ENCODE measurements around the gene DIP2A.
"Not testable (repeated sequence)": the region's sequence is repeated elsewhere in the genome, so short reads cannot be mapped to it uniquely, and the experiment has no call there.

Gene DIP2A

DNA sequence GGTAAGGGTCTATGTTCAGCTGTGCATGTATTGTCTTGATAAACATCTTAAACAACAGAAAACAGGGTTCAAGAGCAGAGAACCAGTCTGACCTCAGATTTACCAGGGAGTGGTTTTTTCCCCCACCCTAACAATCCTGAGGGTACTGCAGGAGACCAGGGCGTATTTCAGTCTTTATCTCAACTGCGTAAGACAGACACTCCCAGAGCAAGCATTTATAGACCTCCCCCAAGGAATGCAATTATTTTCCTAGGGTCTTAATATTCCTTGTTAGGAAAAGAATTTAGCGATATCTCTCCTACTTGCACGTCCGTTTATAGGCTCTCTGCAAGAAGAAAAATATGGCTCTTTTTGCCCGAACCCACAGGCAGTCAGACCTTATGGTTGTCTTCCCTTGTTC, 9.8 kb upstream of the DIP2A start:
- not testable (repeated sequence) for H3K36me3 ChIP-seq (ENCODE audit: control insufficient read depth in 2 of 2, insufficient read depth in 2 of 2, low read length in 2 of 2); H3K27ac ChIP-seq (ENCODE audit: low read length); H3K4me3 ChIP-seq (ENCODE audit: low read length in 2 of 2); H3K27me3 ChIP-seq (ENCODE audit: control insufficient read depth in 1 of 2, insufficient read depth in 2 of 2, low read length in 2 of 2); H3K9me3 ChIP-seq (ENCODE audit: control insufficient read depth in 2 of 2, low read length in 2 of 2); H3K9ac ChIP-seq (ENCODE audit: low read length in 2 of 2); H3K4me1 ChIP-seq (ENCODE audit: control insufficient read depth, insufficient read depth, low read length)

DNA sequence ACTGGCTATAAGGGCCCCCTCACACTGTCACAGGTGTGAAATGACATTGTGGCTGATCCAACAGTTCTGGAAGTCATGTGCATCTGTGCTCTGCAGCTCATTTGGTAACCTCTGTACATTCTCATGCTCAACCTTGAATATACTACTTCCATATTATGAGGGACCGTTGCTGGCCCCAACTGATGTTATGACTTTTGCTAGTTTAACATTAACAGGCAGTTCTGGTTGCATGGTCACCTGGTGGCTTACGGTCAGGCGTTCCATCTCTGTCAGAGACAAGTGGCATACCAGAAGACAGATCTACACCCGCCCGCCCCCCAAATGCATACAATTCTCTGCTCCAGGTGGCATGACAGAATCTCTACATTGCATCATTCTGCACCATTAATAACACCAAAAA, 6.0 kb upstream of the DIP2A start:
- no peak overlapping the region for H3K9ac ChIP-seq (ENCODE audit: low read length in 2 of 2)
- H3K9me3 ChIP-seq (ENCODE audit: control insufficient read depth in 2 of 2, low read length in 2 of 2): no peaks in the 10 kb centered on the region
- peaks cover 0 to 3% of the 10 kb centered on the region in 2 donors for H3K36me3 ChIP-seq (ENCODE audit: control insufficient read depth in 2 of 2, insufficient read depth in 2 of 2, low read length in 2 of 2)
- no peaks in the 10 kb centered on the region for H3K27me3 ChIP-seq (ENCODE audit: control insufficient read depth in 1 of 2, insufficient read depth in 2 of 2, low read length in 2 of 2)
- peaks cover 25% of the 10 kb centered on the region for H3K4me1 ChIP-seq (ENCODE audit: control insufficient read depth, insufficient read depth, low read length)
- no peak overlapping the region for H3K27ac ChIP-seq (ENCODE audit: low read length)
- H3K4me3 ChIP-seq (ENCODE audit: low read length in 2 of 2): no peak overlapping the region

DNA sequence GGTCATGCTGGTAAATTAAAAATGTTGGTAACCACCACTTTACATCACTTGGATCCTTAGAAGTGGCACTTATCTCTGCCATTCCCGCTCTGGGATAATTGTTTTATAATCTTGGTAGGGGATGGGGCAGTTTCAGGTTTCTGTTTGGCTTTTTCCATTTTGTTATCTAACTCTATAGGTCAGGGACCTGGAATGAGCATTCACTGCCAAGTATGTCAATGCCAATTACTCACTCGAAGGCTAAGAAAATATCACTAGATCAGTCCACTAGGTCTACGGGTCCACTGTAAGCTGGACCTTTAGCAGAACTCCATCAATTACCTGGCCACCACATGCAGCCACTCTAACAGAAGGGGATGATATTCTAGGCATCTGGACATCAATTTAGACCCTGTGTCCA, 4.5 kb upstream of the DIP2A start:
- H3K9me3 ChIP-seq (ENCODE audit: control insufficient read depth in 2 of 2, low read length in 2 of 2): no peaks in the 10 kb centered on the region
- no peak overlapping the region for H3K4me3 ChIP-seq (ENCODE audit: low read length in 2 of 2)
- H3K27me3 ChIP-seq (ENCODE audit: control insufficient read depth in 1 of 2, insufficient read depth in 2 of 2, low read length in 2 of 2): no peaks in the 10 kb centered on the region
- peaks cover 32% of the 10 kb centered on the region for H3K4me1 ChIP-seq (ENCODE audit: control insufficient read depth, insufficient read depth, low read length)
- H3K36me3 ChIP-seq (ENCODE audit: control insufficient read depth in 2 of 2, insufficient read depth in 2 of 2, low read length in 2 of 2): peaks cover 0 to 3% of the 10 kb centered on the region in 2 donors
- no peak overlapping the region for H3K27ac ChIP-seq (ENCODE audit: low read length)
- no peak overlapping the region for H3K9ac ChIP-seq (ENCODE audit: low read length in 2 of 2)

DNA sequence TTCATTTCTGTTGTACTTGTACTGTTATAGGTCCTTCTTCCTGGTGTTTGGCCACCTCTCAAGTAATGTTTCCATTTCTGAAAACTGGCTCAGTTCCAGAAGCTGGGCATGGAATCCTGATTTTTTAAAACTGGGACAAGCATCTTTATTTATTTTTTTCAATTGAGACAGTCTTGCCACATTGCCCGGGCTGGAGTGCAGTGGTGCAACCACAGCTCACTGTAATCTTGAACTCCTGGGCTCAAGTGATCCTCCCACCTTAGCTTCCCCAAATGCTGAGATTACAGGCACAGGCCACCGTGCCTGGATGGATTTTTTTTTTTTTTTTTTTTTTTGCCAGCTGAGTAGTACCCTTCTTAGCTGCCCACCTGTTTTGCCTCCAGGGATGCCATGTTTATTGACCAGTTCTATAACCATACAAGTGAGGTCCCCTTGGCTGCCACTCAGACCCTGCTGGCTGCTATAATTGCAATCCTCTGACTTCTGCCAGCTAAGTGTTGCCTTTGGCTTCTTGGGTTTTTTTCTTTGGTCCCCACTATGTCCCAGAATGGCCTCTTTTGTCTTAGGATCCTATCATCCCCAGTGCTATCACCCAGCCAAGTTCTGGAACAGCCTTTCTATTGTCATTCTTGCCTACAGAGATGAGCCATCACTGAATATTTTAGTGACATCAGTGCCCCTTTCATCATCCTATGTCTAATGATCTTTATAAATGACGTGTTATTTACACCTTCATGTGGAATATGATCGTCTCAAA, 3.9 kb upstream of the DIP2A start:
- Histone ChIP-seq H3K27me3 (ENCODE audit: control insufficient read depth in 1 of 2, insufficient read depth in 2 of 2, low read length in 2 of 2) (no peaks in the 10 kb centered on the region), H3K36me3 (ENCODE audit: control insufficient read depth in 2 of 2, insufficient read depth in 2 of 2, low read length in 2 of 2) (peaks cover 0 to 3% of the 10 kb centered on the region in 2 donors), H3K4me1 (ENCODE audit: control insufficient read depth, insufficient read depth, low read length) (peaks cover 36% of the 10 kb centered on the region), H3K9ac (ENCODE audit: low read length in 2 of 2) (no peak overlapping the region), H3K4me3 (ENCODE audit: low read length in 2 of 2) (no peak overlapping the region), H3K9me3 (ENCODE audit: control insufficient read depth in 2 of 2, low read length in 2 of 2) (no peaks in the 10 kb centered on the region), H3K27ac (ENCODE audit: low read length) (no peak overlapping the region)

DNA sequence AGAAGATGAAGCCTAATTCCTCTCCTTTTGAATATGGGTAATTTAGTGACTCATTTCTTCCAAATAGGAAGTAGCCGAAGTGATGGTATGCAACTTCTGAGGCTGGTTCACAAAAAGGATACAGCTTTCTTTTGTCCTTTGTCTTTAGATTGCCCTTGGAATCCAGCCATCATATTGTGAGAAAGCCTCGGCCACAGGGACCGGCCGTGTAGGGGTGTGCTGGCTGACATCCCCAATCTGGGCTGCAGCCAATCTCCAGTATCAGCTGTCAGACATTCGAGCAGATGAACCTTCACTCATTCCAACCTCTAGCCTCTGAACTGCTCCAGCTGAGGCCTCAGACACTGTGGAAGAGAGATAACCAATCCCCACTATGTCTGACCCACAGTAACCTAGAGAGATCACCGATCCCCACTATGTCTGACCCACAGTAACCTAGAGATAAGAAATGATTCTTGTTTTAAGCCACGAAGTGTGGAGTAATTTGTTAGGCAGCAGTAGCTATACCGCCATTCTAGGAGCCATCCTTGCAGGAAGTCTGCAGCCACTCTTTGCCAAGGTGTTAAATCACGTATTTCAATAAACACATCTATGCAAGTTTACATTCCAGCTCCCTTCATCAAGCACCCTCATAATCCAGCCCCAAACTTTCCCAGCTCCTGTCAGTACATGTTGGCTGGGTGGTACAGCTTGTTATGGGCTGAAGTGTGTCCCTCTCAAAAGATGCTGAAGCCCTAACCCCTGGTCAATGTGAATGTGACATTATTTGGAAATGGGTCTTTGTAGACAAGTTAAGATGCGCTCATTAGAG, 2.9 kb upstream of the DIP2A start:
- peak overlapping the region in 1 of 2 donors; percentile 3 for H3K4me3 ChIP-seq (ENCODE audit: low read length in 2 of 2)
- H3K27me3 ChIP-seq (ENCODE audit: control insufficient read depth in 1 of 2, insufficient read depth in 2 of 2, low read length in 2 of 2): no peaks in the 10 kb centered on the region
- H3K4me1 ChIP-seq (ENCODE audit: control insufficient read depth, insufficient read depth, low read length): peaks cover 39% of the 10 kb centered on the region
- peaks cover 0 to 3% of the 10 kb centered on the region in 2 donors for H3K36me3 ChIP-seq (ENCODE audit: control insufficient read depth in 2 of 2, insufficient read depth in 2 of 2, low read length in 2 of 2)
- H3K9me3 ChIP-seq (ENCODE audit: control insufficient read depth in 2 of 2, low read length in 2 of 2): no peaks in the 10 kb centered on the region
- H3K9ac ChIP-seq (ENCODE audit: low read length in 2 of 2): no peak overlapping the region
- no peak overlapping the region for H3K27ac ChIP-seq (ENCODE audit: low read length)

DNA sequence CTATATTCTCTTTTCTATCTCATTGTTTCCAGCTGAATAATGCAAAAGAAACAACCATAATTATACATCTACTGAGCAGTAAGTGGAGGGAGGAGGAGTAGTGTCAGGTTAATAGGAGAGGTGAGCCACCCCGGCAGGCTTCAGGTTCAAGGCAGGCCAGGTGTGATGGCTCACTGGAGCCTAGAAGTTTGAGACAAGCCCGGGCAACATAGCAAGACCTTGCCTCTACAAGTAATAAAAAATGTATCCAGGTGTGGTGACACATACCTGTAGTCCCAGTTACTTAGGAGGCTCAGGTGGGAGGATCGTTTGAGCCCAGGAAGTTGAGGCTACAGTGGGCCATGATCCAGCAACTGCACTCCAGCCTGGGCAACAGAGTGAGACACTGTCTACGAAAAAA, 1.9 kb upstream of the DIP2A start:
- H3K4me3 ChIP-seq (ENCODE audit: low read length in 2 of 2): no peak overlapping the region
- H3K27ac ChIP-seq (ENCODE audit: low read length): peak overlapping the region; percentile 92
- H3K9me3 ChIP-seq (ENCODE audit: control insufficient read depth in 2 of 2, low read length in 2 of 2): no peaks in the 10 kb centered on the region
- H3K36me3 ChIP-seq (ENCODE audit: control insufficient read depth in 2 of 2, insufficient read depth in 2 of 2, low read length in 2 of 2): peaks cover 0 to 3% of the 10 kb centered on the region in 2 donors
- H3K27me3 ChIP-seq (ENCODE audit: control insufficient read depth in 1 of 2, insufficient read depth in 2 of 2, low read length in 2 of 2): no peaks in the 10 kb centered on the region
- peaks cover 40% of the 10 kb centered on the region for H3K4me1 ChIP-seq (ENCODE audit: control insufficient read depth, insufficient read depth, low read length)
- no peak overlapping the region for H3K9ac ChIP-seq (ENCODE audit: low read length in 2 of 2)

DNA sequence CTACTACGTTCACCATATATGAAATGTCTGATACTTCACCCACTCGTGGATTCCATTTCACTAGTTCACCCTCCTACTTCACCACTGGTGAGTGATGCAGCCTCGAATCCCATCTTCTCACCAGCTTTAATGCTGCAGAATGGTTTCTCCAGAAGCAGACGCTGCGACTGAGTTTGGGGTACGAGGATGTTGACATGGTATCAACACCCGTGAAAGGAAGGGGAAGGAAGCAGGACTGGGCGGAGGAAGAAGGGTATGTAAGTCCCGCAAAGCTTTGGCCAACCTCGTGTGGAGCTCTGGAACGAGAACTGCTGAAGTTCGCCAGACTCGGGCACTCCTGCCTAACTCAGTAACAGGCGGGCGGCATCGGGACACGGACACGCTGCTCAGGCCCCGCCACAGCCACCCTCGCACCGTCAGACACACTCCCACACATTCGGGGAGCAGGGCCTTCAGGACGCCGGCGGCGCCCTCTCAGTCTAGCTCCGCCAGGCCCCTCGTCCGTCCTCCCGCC, 833 bp upstream of the DIP2A start:
- Histone ChIP-seq H3K4me3 (ENCODE audit: low read length in 2 of 2) (peak overlapping the region; percentile 81 to 91), H3K36me3 (ENCODE audit: control insufficient read depth in 2 of 2, insufficient read depth in 2 of 2, low read length in 2 of 2) (peaks cover 0 to 3% of the 10 kb centered on the region in 2 donors), H3K9me3 (ENCODE audit: control insufficient read depth in 2 of 2, low read length in 2 of 2) (no peaks in the 10 kb centered on the region), H3K27me3 (ENCODE audit: control insufficient read depth in 1 of 2, insufficient read depth in 2 of 2, low read length in 2 of 2) (no peaks in the 10 kb centered on the region), H3K9ac (ENCODE audit: low read length in 2 of 2) (peak overlapping the region; percentile 96 to 99), H3K4me1 (ENCODE audit: control insufficient read depth, insufficient read depth, low read length) (peaks cover 44% of the 10 kb centered on the region), H3K27ac (ENCODE audit: low read length) (peak overlapping the region; percentile 92)

DNA sequence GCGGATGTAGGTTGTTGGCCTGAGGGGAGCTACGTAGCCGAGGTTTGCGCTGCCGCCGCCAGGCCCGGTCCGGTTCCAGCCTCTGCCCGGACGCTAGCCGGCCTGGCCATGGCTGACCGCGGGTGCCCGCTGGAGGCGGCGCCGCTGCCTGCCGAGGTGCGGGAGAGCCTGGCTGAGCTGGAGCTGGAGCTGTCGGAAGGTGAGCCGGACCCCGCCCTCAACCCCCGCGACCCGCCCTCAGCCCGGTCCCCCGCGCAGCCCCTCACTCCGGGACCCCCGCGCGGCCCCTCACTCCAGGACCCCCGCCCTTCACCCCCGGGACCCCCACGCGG, 299 bp downstream of the DIP2A start:
- Histone ChIP-seq H3K27ac (ENCODE audit: low read length) (peak overlapping the region; percentile 46), H3K9ac (ENCODE audit: low read length in 2 of 2) (peak overlapping the region; percentile 65 to 74), H3K27me3 (ENCODE audit: control insufficient read depth in 1 of 2, insufficient read depth in 2 of 2, low read length in 2 of 2) (no peaks in the 10 kb centered on the region), H3K4me3 (ENCODE audit: low read length in 2 of 2) (peak overlapping the region; percentile 61 to 88), H3K4me1 (ENCODE audit: control insufficient read depth, insufficient read depth, low read length) (peaks cover 44% of the 10 kb centered on the region), H3K36me3 (ENCODE audit: control insufficient read depth in 2 of 2, insufficient read depth in 2 of 2, low read length in 2 of 2) (peaks cover 0 to 3% of the 10 kb centered on the region in 2 donors), H3K9me3 (ENCODE audit: control insufficient read depth in 2 of 2, low read length in 2 of 2) (no peaks in the 10 kb centered on the region)

DNA sequence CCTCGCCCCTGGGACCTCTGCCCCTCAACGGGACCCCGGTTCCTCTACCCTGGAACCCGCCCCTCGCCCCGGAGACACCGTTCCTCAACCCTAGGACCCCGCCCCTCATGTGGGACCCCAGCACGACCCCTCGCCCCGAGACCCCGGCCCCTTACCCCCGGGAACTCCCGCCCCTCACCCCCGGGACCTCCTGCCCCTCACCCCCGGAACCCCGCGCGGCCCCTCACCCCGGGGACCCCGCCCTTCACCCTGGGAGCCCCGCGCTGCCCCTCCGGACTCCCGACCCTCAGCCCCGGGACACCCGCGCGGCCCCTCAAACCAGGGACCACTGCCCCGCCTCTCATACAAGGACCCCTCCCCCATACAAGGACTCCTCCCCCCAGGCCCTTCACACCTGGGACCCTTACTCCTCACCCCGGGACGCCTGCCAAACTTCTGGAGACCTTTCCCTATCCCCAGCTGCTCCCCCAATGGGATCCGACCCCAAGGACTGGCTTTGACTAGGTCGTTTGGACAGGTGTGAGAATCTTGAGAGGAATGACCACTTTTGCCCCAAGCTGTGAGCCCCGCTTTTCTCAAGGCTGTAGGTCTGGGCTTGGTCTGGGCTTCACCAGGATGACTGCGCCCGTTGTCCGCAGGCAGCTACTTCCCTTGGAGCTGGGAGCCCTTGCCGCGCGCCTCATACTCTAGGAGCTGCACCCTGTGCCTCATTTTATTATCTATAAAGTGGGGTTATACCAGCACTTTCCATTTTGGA, 843 bp downstream of the DIP2A start:
- Histone ChIP-seq H3K36me3 (ENCODE audit: control insufficient read depth in 2 of 2, insufficient read depth in 2 of 2, low read length in 2 of 2) (peaks cover 0 to 3% of the 10 kb centered on the region in 2 donors), H3K4me3 (ENCODE audit: low read length in 2 of 2) (peak overlapping the region; percentile 79 to 88), H3K27me3 (ENCODE audit: control insufficient read depth in 1 of 2, insufficient read depth in 2 of 2, low read length in 2 of 2) (no peaks in the 10 kb centered on the region), H3K9me3 (ENCODE audit: control insufficient read depth in 2 of 2, low read length in 2 of 2) (no peaks in the 10 kb centered on the region), H3K27ac (ENCODE audit: low read length) (peak overlapping the region; percentile 46), H3K9ac (ENCODE audit: low read length in 2 of 2) (peak overlapping the region; percentile 65 to 66), H3K4me1 (ENCODE audit: control insufficient read depth, insufficient read depth, low read length) (peaks cover 44% of the 10 kb centered on the region)

DNA sequence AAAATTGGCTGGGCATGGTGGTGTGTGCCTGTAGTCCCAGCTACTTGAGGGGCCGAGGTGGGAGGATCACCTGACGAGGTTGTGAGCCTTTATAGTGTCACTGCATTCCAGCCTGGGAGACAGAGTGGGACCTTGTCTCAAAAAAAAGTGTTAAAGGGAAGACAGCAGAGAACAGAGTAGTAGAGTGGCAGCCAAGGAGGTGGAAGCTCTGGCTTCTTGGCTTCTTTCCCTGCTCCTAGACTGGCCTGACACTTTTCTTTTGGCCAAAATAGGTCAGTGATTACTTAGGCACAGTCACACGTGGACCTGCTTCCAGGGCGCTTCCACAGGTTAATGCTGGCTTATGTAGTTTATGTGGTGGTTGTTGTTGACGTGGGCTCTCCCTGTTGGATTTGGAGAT, 3.2 kb downstream of the DIP2A start:
- H3K36me3 ChIP-seq (ENCODE audit: control insufficient read depth in 2 of 2, insufficient read depth in 2 of 2, low read length in 2 of 2): no peaks in the 10 kb centered on the region
- no peaks in the 10 kb centered on the region for H3K27me3 ChIP-seq (ENCODE audit: control insufficient read depth in 1 of 2, insufficient read depth in 2 of 2, low read length in 2 of 2)
- peaks cover 27% of the 10 kb centered on the region for H3K4me1 ChIP-seq (ENCODE audit: control insufficient read depth, insufficient read depth, low read length)
- no peak overlapping the region for H3K27ac ChIP-seq (ENCODE audit: low read length)
- H3K9me3 ChIP-seq (ENCODE audit: control insufficient read depth in 2 of 2, low read length in 2 of 2): no peaks in the 10 kb centered on the region
- H3K4me3 ChIP-seq (ENCODE audit: low read length in 2 of 2): no peak overlapping the region
- no peak overlapping the region for H3K9ac ChIP-seq (ENCODE audit: low read length in 2 of 2)

All from stomach smooth muscle (tissue), 2 donors.